Keratinocyte (primary cell): ENCODE results near the gene BAG5. TPM values are rescaled to one million over a fixed set of nuclear protein-coding genes. Genes with fewer than 3 reads are reported as not detected.
A peak's percentile ranks its signal among the peaks of the same experiment; 100 is the strongest.

Experiments
- DNase-seq: peaks from one replicate; pipeline ENCODE4 v3.0.0-alpha.2; 2011; ENCODE audit warnings: low read depth, missing footprints, low spot score
- FAIRE-seq: peaks from 2 replicates; lab custom pipeline; 2011; peaks lifted over from hg19 to GRCh38; lab: Jason Lieb, UNC
- H2AFZ ChIP-seq: 2 replicates; pipeline ENCODE4 v1.6.0; 2012; ENCODE audit warnings: low read length, control low read depth, inconsistent platforms; ENCODE audit not compliant: control insufficient read depth
- H3K27ac ChIP-seq: 2 replicates; pipeline ENCODE4 v1.5.1; 2011; ENCODE audit warnings: low read length; ENCODE audit not compliant: control insufficient read depth, insufficient read depth
- H3K27me3 ChIP-seq: 3 replicates; pipeline ENCODE4 v1.6.0; 2011; ENCODE audit warnings: low read length; ENCODE audit not compliant: control insufficient read depth, insufficient read depth; ENCODE audit errors: extremely low read depth
- H3K36me3 ChIP-seq, 2 experiments: 2 replicates in 1 of 2; 3 replicates in 1 of 2; pipeline ENCODE4 v1.5.1; 2011; ENCODE audit warnings: low read length in 2 of 2, mild to moderate bottlenecking in 1 of 2; ENCODE audit not compliant: control insufficient read depth in 2 of 2, insufficient read depth in 2 of 2; ENCODE audit errors: extremely low read depth in 1 of 2
- H3K4me1 ChIP-seq: 3 replicates; pipeline ENCODE4 v1.5.1; 2011; ENCODE audit warnings: low read length; ENCODE audit not compliant: control insufficient read depth, insufficient read depth; ENCODE audit errors: extremely low read depth
- H3K4me2 ChIP-seq: 3 replicates; pipeline ENCODE4 v1.6.0; 2011; ENCODE audit warnings: low read depth, low read length; ENCODE audit not compliant: control insufficient read depth, insufficient read depth; ENCODE audit errors: extremely low read depth
- H3K4me3 ChIP-seq, 3 experiments: fragments of 200-600 bp in 1 of 3; sonication (generic) in 1 of 3; 2 replicates in 2 of 3; 3 replicates in 1 of 3; pipeline ENCODE4 v1.5.1; 2011 to 2016; ENCODE audit warnings: low read length in 3 of 3, mild to moderate bottlenecking in 3 of 3, control low read depth in 2 of 3, inconsistent platforms in 1 of 3, low read depth in 1 of 3, mixed read lengths in 1 of 3, mixed run types in 1 of 3, moderate library complexity in 1 of 3; ENCODE audit not compliant: control insufficient read depth in 2 of 3, insufficient read depth in 2 of 3; ENCODE audit errors: extremely low read depth in 1 of 3
- H3K79me2 ChIP-seq: 2 replicates; pipeline ENCODE4 v1.6.0; 2012; ENCODE audit warnings: low read length; ENCODE audit not compliant: control insufficient read depth, insufficient read depth
- H3K9ac ChIP-seq: 3 replicates; pipeline ENCODE4 v1.6.0; 2011; ENCODE audit warnings: low read length; ENCODE audit not compliant: control insufficient read depth, insufficient read depth; ENCODE audit errors: extremely low read depth
- H3K9me1 ChIP-seq: 3 replicates; pipeline ENCODE4 v1.6.0; 2011; ENCODE audit warnings: low read length; ENCODE audit not compliant: control insufficient read depth, insufficient read depth; ENCODE audit errors: extremely low read depth
- H3K9me3 ChIP-seq: 2 replicates; pipeline ENCODE4 v1.5.1; 2012; ENCODE audit warnings: low read depth, low read length; ENCODE audit not compliant: control insufficient read depth
- H4K20me1 ChIP-seq: 3 replicates; pipeline ENCODE4 v1.6.0; 2011; ENCODE audit warnings: low read length; ENCODE audit not compliant: control insufficient read depth, insufficient read depth; ENCODE audit errors: extremely low read depth
- EZH2 ChIP-seq: IDR thresholded peaks from one replicate; pipeline ENCODE4 v1.6.1; 2012; ENCODE audit warnings: inconsistent platforms, mild to moderate bottlenecking, low read length, moderate library complexity
- dilution Hi-C: fragments of 300-500 bp; cut with MboI; formaldehyde crosslinking; loops from one replicate; pipeline ENCODE4 v1.7.0; 2020; ENCODE audit warnings: low sequenced_read_pairs; ENCODE audit not compliant: extremely low pct_ligation_motif_present
- polyA plus RNA-seq, 5 experiments: library from polyadenylated mRNA; depleted of rRNA in 3 of 5; stranded (reverse) in 3 of 5; stranded (forward) in 1 of 5; unstranded in 1 of 5; fragments of >200 nt; gene quantifications; 1 replicate in 1 of 5; 2 replicates in 3 of 5; 3 replicates in 1 of 5; pipeline versions ENCODE4 v1.2.1 to v1.2.3, GENCODE V29; 2011 to 2012; ENCODE audit warnings: missing spikeins in 2 of 5, low read depth in 1 of 5, low replicate concordance in 1 of 5
- TF ChIP-seq, protein P1 (sequence below), 3 experiments: IDR thresholded peaks in 1 of 3; conservative IDR thresholded peaks in 1 of 3; optimal IDR thresholded peaks in 1 of 3; 2 replicates in 2 of 3; 3 replicates in 1 of 3; pipeline versions ENCODE3 to v1.5.1; 2011; ENCODE audit warnings: low read length in 3 of 3, mild to moderate bottlenecking in 3 of 3, moderate library complexity in 2 of 3, control low read depth in 1 of 3, inconsistent platforms in 1 of 3; ENCODE audit not compliant: insufficient read depth in 2 of 3; ENCODE audit errors: extremely low read depth in 1 of 3

The BAG5 gene
- polyA plus RNA-seq, 1 donor (not counting 4 experiments of a cell fraction or from before 2014, with no cell fraction given): 14.4 TPM

DNA sequence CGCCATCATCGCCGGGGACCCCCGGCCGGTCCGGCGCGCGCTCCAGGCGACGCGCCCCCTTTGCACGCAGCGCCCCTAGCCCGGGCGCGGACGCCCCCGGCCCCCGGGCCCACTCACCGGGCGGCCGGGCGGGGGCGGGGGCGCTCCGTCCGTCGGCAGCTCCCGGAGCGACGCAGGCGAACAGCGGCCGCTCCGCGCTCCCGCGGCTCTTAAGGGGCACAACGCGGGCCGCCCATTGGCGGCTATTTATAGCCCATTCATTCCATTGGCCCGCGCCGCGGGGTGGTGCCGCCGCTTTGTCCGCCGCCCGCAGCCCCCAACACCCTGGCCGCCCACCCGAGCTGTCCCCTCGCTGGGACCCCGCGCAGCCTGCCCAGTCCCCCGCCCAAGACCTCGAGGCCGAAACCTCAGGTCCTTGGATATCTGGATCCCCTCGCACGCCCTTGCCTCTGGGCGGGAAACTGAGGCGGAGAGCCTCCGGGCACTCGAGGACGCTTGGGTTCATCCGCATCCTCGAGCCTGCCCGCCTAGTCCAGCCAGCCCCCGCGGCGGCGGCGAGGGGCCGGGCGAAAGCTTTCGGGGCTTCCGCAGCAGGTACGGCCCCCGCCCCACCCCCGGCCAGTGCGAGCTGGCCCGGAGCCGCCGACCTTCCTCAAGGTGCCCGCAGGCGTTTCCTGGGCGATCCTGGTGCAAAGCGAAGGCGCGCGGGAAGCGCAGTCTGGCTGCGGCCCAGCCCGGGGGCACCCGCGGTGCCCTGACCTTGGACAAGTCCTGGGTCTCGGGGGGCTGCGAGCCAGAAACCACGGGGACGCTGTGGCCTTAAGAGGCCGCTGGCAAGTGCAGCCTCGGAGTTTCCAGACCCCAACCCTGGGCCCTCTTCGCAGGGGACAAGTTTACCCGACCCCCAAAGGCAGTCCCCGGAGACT, 39.5 kb downstream of the BAG5 start, which contains the start of gene CKB:
Gene CKB, minus strand, starts transcription at position 182 of the 926 bp plus-strand sequence. CDS start 337 bp downstream, outside the sequence.
- Histone ChIP-seq H2AFZ (no peak within 1 kb of the TSS), H4K20me1 (peaks cover 7% of the 10 kb centered on the region), H3K9ac (peak within 1 kb of the TSS; percentile 15), H3K9me3 (no peaks in the 10 kb centered on the region), H3K79me2 (no peaks in the 10 kb centered on the region), H3K27ac (no peak within 1 kb of the TSS), H3K9me1 (no peaks in the 10 kb centered on the region), H3K4me1 (peaks cover 33% of the 10 kb centered on the region), H3K4me2 (peak within 1 kb of the TSS; percentile 56), H3K27me3 (peaks cover 43% of the 10 kb centered on the region), H3K4me3 (peak within 1 kb of the TSS; percentile 37 to 49 (median 38)), H3K36me3 (no peaks in the 10 kb centered on the region)
- dilution Hi-C loops: no loop called here
- TF ChIP-seq, protein P1, sequence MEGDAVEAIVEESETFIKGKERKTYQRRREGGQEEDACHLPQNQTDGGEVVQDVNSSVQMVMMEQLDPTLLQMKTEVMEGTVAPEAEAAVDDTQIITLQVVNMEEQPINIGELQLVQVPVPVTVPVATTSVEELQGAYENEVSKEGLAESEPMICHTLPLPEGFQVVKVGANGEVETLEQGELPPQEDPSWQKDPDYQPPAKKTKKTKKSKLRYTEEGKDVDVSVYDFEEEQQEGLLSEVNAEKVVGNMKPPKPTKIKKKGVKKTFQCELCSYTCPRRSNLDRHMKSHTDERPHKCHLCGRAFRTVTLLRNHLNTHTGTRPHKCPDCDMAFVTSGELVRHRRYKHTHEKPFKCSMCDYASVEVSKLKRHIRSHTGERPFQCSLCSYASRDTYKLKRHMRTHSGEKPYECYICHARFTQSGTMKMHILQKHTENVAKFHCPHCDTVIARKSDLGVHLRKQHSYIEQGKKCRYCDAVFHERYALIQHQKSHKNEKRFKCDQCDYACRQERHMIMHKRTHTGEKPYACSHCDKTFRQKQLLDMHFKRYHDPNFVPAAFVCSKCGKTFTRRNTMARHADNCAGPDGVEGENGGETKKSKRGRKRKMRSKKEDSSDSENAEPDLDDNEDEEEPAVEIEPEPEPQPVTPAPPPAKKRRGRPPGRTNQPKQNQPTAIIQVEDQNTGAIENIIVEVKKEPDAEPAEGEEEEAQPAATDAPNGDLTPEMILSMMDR (optimal IDR thresholded peaks at IDR 0.05 in 1 of 3, IDR thresholded peaks at IDR 0.05 in 1 of 3, conservative IDR thresholded peaks at IDR 0.05 in 1 of 3; ENCODE audit: extremely low read depth in 1 of 3, insufficient read depth in 2 of 3, low read length in 3 of 3): no peak
- TF ChIP-seq EZH2: peak; percentile 64
- DNase-seq (no peak), FAIRE-seq (no peak)

DNA sequence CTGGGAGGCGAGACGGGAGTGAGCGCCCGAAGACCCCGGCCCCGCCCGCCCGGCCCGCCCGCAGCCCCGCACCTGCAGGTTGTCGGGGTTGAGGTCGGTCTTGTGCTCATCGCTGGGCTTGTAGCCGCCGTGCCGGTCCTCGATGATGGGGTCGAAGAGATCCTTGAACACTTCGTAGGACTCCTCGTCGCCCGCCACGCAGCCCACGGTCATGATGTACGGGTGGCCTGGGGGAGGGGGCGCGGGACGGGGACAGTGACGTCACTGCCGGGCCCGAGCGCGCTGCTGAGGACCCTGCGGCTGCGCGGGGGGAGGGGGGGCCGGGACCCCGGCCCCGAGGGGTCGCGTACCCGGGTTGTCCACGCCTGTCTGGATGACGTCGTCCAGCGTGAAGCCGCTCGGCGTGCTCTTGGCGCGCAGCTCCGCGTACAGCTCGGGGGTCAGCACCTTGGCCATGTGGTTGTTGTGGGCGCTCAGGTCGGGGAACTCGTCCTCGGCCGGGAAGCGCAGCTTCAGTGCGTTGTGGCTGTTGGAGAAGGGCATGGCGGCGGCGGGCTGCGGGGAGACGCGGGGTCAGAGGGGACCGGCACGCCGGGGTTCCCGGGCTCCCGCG, 40.4 kb downstream of the BAG5 start:
- Histone ChIP-seq H2AFZ (no peak overlapping the region), H3K36me3 (no peaks in the 10 kb centered on the region), H3K9ac (peak overlapping the region; percentile 15), H3K27me3 (peaks cover 43% of the 10 kb centered on the region), H3K4me1 (peaks cover 26% of the 10 kb centered on the region), H3K27ac (no peak overlapping the region), H3K9me3 (no peaks in the 10 kb centered on the region), H3K79me2 (no peaks in the 10 kb centered on the region), H3K4me3 (peak overlapping the region; percentile 37 to 49 (median 38)), H3K4me2 (peak overlapping the region; percentile 56), H3K9me1 (no peaks in the 10 kb centered on the region), H4K20me1 (peaks cover 7% of the 10 kb centered on the region)
- dilution Hi-C loops: no loop called here
- FAIRE-seq (no peak), DNase-seq (no peak)
- TF ChIP-seq, protein P1 (optimal IDR thresholded peaks at IDR 0.05 in 1 of 3, IDR thresholded peaks at IDR 0.05 in 1 of 3, conservative IDR thresholded peaks at IDR 0.05 in 1 of 3; ENCODE audit: extremely low read depth in 1 of 3, insufficient read depth in 2 of 3, low read length in 3 of 3): no peak
- TF ChIP-seq EZH2: peak; percentile 95
